Stimulated activated CD4-positive, alpha-beta T cell treated with anti-CD3 and anti-CD28 coated beads, Interleukin-4, amount 100 ng/mL, for 48 hours (primary cell): ENCODE data around the gene DCTPP1.
"Not testable (repeated sequence)": the region's sequence is repeated elsewhere in the genome, so short reads cannot be mapped to it uniquely, and the experiment has no call there.

Source experiments
- DNase-seq, 2 donors: peaks; one replicate each; pipeline ENCODE4 v3.0.0-alpha.2; 2020; ENCODE audit warnings: low read depth in 2 of 2

The DCTPP1 gene

DNA sequence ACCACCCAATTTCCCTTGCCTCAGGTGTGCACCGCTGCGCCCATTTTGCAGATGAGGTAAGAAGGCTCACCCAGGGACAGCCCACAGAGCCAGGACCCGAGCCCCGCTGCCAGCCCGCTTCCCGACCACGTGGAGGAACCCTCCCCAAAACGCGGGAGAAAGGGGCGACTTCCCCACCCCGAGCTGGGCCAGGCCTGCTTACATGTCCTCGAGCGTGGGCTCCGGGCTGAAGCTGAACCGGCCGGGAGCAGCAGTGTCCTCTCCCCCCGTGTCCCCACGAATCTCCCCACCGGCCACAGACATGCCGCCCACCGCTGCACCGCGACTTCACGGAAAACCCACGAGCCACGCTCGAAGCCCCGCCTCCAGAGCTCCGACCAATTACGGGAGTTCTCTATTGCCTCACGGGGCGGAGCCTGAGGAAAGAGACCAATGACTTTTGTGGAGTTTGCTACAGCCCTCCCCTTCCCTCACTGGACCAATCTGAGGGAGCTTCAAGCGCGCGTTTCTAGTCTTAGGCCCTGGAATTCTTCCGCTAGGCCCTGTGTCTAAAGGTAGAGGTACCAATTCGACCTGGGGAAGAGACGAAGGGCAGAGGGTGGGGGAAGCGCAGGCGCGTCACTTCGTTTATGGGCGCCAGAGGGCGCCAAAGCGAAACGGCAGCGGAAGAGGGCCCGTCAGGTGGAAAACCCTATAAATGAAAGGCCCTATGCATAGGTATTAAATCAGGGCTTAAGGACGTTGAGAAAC, at the start of gene DCTPP1:
DCTPP1 (minus strand) TSS at position 353 of the 750 bp plus-strand sequence; CDS start at position 303, 50 bp downstream.
- peak; percentile 90 to 96 for DNase-seq

DNA sequence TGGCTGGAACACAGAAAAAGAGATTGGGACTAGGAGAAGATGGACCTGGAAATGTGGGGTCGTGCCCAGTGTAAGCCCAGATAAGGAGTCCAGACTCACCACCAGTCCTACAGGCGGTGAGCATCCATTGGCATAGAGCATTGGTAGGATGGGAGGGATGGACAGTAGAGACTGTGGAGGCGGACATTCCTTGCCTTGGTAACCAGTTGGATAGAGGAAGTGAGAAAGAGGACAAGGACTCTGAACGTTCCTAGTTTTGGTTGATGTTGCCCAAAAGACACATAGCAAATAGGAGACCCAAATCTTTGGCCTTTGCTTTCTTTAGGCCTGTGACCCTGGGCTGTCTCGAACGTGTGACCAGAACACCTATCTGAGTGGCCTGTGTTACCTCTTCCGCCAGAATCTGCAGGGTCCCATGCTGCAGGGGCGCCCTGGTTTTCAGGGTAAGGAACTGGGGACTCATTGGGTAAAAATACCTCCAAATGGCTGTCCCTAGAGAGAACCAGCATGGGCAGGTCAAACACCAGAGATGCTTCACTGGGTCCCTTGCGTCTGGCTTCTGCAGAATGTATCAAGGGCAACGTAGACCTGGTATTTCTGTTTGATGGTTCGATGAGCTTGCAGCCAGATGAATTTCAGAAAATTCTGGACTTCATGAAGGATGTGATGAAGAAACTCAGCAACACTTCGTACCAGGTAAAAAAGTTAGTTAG, 49.1 kb upstream of the DCTPP1 start:
- no peak for DNase-seq

DNA sequence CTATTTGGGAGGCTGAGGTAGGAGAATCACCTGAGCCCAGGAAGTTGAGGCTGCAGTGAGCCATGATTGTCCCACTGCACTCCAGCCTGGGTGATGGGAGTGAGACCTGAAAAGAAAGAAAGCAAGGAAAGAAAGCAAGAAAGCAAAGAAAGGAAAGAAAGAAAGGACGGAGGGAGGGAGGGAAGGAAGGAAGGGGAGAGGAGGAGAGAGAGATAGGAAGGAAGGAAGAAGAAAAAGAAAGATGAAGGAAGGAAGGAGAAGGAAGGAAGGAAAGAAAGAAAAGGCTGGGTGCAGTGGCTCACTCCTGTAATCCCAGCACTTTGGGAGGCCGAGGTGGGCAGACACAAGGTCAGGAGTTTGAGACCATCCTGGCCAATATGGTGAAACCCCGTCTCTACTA, 47.9 kb upstream of the DCTPP1 start:
- not testable (repeated sequence) for DNase-seq

DNA sequence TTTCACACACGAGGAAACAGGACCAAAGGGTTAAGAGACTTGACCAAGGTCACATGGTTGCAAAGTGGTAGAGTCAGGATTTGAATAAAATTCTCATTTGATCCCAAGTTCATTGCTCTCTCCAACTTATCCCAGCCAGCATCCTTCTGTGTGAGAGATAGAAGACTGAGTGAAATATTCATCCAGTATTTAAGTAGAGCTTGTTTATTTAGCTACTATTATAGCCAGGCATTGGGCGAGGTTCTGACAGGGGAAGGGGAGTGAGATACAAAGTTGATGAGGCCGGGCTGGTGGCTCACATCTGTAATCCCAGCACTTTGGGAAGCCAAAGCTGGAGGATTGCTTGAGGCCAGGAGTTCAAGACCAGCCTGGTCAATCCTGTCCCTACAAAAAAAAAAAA, 47.2 kb upstream of the DCTPP1 start:
- no peak for DNase-seq

DNA sequence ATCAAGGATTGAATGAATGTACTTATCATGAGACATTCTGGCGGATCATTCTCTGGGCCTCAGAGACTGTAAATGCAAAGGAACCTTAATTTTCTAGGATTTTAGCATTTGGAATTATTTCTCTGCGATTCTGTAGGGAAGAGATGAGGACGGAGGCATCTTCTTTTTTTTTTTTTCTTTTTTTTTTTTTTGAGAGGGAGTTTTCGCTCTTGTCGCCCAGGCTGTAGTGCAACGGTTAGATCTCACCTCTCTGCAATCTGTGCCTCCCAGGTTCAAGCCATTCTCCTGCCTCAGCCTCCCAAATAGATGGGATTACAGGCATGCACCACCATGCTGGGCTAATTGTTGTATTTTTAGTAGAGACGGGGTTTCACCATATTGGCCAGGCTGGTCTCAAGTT, 44.9 kb upstream of the DCTPP1 start:
- no peak for DNase-seq

DNA sequence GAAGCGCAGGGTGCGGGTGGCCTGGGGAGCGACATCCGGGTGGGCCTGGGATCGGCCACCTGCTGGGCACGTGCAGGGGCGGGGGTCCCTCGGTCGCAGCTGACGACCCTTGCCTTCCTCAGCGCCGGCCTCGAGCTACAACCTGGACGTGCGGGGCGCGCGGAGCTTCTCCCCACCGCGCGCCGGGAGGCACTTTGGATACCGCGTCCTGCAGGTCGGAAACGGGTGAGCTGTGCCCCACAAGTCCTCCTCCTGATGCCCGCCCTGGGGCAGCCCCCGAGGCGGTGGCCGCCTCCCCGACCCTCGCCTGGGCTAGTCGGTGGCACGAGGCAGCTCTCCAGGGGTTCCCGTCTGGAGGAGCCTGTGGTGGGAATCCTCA, 44.2 kb upstream of the DCTPP1 start:
- no peak for DNase-seq

DNA sequence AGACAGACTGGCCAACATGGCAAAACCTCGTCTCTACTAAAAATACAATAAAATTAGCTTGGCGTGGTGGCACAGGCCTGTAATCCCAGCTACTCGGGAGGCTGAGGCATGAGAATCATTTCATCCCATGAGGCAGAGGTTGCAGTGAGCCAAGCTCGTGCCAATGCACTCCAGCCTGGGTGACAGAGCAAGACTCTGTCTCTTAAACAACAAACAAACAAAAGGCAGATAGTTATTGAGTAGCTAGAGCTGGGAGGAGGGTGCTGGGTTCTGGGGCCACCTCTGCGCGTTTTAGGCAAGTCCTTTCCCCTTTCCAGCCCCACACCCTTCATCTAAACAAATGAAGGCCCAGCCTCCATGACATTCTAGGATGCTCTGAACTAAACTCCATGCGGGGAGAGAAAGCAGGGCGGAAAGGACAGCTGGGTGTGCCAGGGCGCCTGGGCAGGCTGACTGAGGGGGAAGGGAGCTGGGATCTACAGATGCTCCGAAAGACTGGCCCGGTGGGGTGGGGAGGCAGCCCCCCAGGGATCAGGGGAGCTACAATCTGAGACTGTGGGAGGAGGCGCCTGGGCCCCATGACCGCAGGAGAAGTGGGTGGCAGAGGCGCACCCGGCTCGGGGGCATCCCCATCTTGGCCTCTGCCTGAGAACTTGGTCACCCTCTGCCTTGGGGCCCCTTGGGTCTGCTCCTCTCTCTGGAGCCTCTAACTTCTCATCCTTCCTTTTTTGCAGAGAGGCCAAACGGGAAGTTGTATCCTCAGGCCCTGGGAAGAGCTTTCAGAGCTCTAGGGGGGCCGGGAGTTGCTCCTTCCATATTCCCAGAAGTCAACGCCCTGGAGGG, 43.6 kb upstream of the DCTPP1 start:
- peak in 1 of 2 donors; percentile 62 for DNase-seq

DNA sequence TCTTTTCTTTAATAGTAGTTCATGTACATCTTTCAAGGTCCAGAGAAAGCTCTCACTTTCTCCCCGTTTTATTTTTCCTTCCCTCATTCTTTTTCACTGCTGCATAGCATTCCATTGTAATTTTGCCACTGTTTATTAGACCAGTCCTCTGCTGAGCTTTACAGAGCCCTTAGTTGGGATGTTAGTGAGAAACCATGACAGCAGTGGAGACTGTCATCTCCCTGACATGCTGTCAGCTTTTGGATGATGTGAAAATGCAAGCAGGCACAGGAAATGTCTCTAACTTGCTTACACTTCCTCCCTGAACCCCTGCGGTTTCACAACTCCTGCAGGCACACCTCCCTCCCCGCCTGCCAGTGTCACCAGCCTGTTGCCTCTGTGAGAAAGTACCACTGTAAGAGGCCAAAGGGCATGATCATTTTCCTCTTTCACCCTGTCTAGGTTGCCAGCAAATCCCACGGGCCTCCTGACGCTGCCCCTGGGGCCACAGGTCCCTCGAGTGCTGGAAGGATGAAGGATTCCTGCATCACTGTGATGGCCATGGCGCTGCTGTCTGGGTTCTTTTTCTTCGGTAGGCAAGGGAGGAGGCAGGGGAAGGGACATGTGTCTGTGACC, 42.6 kb upstream of the DCTPP1 start, which contains the start of gene ITGAL:
ITGAL (plus strand) TSS at position 415 of the 615 bp plus-strand sequence; CDS start at position 511, 96 bp downstream.
- peak; percentile 62 to 80 for DNase-seq

DNA sequence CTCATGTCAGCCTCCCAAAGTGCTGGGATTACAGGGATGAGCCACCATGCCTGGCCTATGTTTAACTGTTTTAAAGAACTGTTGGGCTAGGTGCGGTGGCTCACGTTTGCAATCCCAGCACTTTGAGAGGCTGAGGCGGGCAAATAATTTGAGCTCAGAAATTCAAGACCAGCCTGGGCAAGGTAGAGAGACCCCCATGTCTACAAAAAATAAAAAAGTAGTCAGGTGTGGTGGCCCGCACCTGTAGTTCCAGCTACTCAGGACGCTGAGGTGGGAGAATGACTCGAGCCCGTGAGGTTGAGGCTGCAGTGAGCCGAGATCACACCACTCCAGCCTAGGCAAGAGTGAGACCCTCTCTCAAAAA, 40.8 kb upstream of the DCTPP1 start:
- no peak for DNase-seq

DNA sequence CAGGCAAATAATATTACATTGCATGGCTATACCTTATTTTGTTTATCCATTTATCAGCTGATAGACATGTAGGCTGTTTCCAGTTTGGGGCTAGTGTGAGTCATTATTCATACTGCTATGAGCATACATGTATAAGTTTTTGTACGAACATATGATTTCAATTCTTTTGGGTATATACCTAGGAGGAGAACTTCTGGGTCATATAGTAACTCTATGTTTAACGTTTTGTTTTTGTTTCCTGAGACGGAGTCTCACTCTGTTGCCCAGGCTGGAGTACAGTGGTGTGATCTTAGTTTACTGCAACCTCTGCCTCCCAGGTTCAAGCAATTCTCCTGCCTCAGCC, 40.3 kb upstream of the DCTPP1 start:
- no peak for DNase-seq

DNA sequence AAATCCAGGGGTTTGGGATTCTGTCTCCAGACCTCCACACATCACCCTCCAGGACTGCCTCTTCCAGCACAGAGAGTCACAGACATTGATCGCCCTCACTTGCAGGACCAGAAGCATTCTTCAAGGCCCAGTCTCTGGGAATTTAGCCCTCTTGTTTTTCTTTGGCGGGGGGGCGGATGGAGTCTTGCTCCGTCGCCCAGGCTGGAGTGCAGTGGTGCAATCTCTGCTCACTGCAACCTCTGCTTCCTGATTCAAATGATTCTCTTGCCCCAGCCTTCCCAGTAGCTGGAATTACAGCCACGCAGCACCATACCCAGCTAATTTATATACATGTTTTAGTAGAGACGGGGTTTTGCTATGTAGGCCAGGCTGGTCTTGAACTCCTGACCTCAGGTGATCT, 34.2 kb upstream of the DCTPP1 start:
- DNase-seq: no peak

DNA sequence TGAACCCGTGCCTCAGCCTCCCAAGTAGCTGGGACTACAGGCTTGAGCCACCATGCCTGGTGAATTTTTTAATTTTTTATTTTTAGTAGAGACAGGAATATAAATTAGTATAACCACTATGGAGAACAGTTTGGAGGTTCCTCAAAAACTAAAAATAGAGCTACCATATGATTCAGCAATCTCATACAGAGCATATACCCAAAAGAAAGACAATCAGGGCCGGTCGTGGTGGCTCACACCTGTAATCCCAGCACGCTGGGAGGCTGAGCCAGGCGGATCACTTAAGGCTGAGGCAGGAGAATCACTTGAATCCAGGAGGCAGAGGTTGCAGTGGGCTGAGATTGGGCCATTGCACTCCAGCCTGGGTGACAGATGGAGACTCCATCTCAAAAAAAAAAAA, 31.6 kb upstream of the DCTPP1 start:
- not testable (repeated sequence) for DNase-seq

DNA sequence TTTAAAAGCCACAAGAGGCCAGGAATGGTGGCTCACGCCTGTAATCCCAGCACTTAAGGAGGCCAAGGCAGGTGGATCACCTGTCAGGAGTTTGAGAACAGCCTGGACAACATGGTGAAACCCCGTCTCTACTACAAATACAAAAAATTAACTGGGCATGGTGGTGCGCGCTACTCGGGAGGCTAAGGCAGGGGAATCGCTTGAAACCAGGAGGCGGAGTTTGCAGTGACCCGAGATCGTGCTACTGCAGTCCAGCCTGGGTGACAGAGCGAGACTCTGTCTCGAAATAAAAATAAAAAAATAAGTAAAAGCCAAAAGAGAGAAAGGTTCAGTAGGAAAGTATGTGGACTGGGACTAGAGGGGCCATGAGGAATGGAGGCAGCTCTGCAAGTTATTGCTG, 29.6 kb upstream of the DCTPP1 start:
- no peak for DNase-seq

DNA sequence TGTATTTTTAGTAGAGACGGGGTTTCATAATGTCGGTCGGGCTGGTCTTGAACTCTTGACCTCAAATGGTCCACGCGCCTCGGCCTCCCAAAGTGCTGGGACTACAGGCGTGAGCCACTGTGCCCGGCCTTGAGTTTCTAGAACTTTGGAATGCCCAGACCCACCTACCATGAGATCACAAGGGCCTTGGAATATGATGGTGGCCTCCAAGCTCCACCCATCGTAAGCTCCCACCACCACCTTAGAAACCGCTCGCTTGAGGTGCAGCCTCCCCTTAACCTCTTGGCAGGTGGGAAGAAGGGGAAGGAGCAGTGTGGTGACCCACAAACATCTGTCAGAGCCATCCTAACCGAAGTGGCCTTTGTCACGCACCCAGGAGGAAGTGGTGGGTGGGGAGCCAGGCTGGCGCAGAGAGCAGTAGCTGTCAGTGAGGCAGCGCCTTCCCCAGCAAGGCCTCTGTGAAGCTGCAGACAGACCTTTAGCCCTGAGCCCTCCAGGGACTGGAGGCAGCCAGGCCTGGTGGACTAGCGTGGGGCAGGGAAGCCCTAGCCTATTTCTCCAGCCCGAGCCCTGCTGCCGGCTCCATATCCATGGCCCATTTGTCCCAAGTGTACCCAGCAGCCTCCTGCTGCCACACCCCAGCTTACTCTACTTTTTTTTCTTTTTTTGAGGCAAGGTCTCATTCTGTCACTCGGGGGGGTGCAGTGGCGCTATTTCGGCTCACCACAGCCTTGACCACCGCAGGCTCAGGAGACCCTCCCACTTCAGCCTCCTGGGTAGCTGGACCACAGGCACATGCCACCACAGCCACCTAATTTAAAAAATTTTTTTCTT, 28.9 kb upstream of the DCTPP1 start:
- DNase-seq: peak; percentile 73 to 86

DNA sequence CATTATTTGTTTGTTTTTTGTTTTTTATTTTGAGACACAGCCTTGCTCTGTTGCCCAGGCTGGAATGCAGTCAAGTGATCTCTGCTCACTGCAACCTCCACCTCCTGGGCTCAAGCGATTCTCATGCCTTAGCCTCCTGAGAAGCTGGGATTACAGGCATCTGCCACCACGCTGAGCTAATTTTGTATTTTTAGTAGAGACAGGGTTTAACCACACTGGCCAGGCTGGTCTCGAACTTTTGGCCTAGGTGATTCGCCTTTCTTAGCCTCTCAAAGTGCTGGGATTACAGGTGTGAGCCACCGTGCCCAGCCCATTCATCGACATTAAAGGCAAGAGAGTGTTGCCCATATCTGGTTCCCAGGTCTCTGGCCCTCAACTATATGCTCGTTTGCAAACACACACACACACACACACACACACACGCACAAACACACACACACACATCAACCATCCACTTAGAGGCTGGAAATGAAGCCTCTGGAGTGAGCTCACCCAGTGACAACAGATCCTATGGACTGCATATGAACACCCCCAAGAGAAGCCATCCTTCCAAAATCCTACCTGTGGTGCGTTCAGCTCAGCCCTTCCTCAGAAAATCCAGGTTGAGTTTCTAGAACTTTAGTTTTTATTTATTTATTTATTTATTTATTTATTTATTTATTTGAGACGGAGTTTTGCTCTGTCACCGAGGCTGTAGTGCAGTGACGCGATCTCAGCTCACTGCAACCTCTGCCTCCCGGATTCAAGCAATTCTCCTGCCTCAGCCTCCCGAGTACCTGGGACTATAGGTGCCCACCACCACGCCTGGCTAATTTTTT, 28.1 kb upstream of the DCTPP1 start:
- no peak for DNase-seq

DNA sequence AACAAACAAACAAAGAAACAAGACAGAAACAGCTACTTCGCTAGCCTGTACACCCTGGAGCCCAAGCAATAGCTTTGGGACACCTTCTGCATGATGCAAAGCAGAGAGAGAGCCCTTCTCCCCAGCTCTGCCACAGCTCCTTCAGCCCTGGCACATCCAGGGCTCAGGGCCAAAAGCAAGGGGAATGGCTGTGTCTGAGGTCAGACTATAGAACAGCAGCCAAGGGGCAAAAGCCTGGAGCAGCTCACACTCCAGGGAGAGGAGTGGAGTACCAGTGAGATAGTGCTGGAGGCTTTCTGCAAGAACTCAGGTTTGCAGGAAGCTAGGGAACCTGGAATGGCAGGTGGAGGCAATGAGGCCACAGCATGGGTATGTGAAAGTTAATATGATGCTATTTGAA, 27.4 kb upstream of the DCTPP1 start:
- no peak for DNase-seq

DNA sequence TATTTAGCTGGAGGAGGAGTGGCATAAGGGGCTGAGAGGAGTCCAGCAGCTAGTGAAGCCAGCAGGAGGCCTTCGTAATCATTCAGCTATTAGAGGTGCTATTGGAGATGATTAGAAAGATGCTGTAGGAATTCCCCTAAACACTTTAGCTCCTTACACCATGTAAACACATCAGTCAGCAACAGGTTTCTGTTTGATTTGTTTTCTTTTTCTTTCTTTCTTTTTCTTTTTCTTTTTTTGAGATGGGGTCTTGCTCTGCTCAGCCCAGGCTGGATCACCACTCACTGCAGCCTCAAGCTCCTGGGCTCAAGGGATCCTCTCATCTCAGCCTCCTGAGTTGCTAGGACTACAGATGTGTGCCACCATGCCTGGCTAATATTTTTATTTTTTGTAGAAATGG, 26.5 kb upstream of the DCTPP1 start:
- DNase-seq: no peak

DNA sequence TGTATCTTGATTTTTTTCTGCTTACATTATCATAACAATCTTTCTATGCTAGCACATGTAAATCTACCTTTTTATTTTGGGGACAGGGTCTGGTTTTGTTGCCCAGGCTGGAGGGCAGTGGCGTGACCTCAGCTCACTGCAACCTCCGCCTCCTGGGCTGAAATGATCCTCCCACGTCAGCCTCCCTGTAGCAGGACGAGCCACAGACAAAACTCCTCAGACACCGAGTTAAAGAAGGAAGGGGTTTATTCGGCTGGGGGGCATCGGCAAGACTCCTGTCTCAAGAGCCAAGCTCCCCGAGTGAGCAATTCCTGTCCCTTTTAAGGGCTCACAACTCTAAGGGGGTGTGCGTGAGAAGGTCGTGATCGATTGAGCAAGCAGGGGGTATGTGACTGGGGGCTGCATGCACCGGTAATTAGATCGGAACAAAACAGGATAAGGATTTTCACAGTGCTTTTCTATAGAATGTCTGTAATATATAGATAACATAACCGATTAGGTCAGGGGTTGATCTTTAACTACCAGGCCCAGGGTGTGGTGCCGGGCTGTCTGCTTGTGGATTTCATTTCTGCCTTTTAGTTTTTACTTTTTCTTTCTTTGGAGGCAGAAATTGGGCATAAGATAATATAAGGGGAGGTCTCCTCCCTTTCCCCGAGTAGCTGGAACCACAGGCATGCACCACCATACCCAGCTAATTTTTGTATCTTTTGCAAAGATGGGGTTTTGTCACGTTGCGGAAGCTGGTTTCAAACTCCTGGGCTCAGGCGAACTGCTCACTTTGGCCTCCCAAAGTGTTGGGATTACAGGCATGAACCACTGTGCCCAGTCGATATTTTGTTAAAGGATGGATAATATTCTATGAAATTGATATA, 23.1 kb upstream of the DCTPP1 start:
- not testable (repeated sequence) for DNase-seq

DNA sequence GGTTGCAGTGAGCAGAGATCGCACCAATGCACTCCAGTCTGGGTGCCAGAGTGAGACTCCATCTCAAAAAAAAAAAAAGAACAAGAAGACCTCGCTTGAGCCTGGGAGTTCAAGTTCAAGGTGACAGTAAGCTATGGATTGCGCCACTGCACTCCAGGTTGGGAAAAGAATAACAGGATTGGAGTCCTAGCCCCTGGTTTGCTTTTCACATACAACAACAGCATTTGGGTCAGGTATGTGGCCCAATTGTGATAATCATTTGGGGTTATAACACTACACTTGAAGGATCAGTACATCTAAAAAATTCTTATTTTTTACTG, 19.2 kb upstream of the DCTPP1 start:
- no peak for DNase-seq
